Mammary epithelial cell (primary cell): ENCODE measurements around the gene PACS1.

Experiments used
- EZH2 ChIP-seq: IDR thresholded peaks from 2 replicates; pipeline ENCODE4 v1.6.1; 2012; ENCODE audit warnings: low read length, inconsistent platforms, borderline replicate concordance
- TF ChIP-seq, protein P1 (sequence below), 2 donors: IDR thresholded peaks in 1 of 2; conservative IDR thresholded peaks in 1 of 2; 2 replicates each; pipeline ENCODE4 v1.5.1; 2011 to 2012; ENCODE audit warnings: inconsistent platforms in 2 of 2, low read length in 2 of 2, mild to moderate bottlenecking in 2 of 2, control low read depth in 1 of 2, low read depth in 1 of 2; ENCODE audit not compliant: insufficient read depth in 1 of 2; ENCODE audit errors: extremely low read depth in 1 of 2

- TF ChIP-seq, protein P1, sequence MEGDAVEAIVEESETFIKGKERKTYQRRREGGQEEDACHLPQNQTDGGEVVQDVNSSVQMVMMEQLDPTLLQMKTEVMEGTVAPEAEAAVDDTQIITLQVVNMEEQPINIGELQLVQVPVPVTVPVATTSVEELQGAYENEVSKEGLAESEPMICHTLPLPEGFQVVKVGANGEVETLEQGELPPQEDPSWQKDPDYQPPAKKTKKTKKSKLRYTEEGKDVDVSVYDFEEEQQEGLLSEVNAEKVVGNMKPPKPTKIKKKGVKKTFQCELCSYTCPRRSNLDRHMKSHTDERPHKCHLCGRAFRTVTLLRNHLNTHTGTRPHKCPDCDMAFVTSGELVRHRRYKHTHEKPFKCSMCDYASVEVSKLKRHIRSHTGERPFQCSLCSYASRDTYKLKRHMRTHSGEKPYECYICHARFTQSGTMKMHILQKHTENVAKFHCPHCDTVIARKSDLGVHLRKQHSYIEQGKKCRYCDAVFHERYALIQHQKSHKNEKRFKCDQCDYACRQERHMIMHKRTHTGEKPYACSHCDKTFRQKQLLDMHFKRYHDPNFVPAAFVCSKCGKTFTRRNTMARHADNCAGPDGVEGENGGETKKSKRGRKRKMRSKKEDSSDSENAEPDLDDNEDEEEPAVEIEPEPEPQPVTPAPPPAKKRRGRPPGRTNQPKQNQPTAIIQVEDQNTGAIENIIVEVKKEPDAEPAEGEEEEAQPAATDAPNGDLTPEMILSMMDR (conservative IDR thresholded peaks at IDR 0.05 in 1 of 2, IDR thresholded peaks at IDR 0.05 in 1 of 2; ENCODE audit: extremely low read depth in 1 of 2, insufficient read depth in 1 of 2, low read depth in 1 of 2, low read length in 2 of 2), result no peak
- no peak for TF ChIP-seq EZH2
Measured at GRCh38 chr11:66146074-66146473, 76.0 kb downstream of the PACS1 start.
